HG02571 (cell line): ENCODE results near the gene RIMS4.

ENCODE experiments used
- ATAC-seq: cut with Tn5 transposase; IDR thresholded peaks from one replicate; pipeline ENCODE4 v1.9.1; 2021; ENCODE audit warnings: mild to moderate bottlenecking, moderate library complexity; ENCODE audit not compliant: unreplicated experiment

The RIMS4 gene

DNA sequence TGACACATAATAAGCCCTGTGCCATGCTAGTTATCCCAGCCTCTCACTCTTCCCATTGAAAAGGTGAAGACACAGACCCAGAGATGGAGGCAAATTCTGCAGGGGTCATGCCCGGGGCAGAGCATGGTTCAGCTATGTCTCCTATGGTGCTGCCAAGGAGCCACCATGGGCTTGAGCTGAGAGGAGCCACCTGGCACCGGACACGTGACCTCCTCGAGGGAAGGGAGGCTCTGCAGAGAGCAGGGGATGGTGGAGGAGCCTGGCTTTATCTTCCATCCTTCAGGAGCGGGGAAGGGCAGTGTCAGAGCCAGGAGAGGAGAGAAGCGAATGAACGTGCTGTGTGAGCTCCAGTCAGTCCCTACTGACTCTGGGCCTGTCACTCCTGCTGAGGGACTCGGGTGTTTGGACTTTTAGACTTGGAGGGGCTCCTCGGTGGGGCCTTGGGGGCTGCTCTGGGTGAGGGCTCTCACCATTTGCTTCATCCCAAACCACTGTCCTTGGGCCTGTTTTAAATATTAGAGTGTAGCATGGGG, 106.3 kb downstream of the RIMS4 start:
- ATAC-seq = no peak

DNA sequence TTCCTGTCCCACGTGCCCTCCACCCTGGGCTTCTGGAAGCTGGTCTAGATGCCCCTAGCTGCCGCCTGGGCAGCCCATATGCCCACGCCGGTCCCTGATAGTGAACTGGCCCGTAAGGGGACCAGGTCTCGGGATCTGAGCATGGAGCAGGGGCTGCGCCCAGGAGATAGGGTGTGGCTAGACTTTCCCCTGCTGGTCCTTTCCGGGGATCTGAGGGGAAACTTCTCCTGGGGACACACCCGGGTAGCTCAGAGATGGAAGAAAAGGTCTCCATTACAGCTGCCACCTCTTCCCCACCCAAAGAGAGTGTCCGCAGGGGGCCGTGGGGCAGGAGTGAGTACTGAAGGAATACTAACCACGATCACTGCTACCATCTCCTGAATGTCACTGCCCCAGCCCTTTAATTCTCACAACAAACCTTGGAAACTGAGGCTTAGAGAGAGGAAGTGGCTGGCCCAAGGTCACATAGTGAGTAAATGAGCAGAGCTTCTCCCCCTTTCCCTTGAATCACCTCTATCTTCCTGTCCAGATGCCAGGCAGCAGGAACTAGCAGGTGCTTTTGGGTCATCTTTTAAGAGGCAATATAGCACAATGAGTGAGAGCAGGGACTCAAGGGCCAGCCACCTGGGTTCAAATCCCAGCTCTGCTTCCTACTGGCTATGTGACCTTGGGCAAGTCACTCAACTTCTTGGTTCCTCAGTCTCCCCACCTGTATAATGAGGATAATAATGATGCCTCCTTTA, 107.0 kb downstream of the RIMS4 start:
- ATAC-seq = no peak

DNA sequence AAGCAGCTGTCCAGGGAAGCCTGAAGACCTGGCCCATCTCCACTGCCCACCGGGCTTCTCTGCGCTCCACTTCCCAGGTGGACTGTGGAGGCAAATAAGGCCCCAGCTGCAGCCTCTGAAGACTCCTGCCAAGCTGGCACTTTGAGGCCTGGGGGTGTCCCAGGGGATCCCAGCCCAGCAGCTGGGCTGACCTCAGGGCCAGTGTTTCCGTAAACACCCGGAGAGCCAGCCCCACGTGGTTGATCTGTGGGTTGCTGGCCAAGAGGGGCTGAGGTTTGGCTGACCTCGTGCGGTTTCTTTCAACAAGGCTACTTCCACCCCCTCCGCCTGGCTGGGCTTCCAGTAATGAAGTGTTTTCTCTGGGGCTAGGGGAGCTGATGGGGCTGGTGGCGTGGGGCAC, 107.6 kb downstream of the RIMS4 start:
- peak; percentile 75 for ATAC-seq

DNA sequence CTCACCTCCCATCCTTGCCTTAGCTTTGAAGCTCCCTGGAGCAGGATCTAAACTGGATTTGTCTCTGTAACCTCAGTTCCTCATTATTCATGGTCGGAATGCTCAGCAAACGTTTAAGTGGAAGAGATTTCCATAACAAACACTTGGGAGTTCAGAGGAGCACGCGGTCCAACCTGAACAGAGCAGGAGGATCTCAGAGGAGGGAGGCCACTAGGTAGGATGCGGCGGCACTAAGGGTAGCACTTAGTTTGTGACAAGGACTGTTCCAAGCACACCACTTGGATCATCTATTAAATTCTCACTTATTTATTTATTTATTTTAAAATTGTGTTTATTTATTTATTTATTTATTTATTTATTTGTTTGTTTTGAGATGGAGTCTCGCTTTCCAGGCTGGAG, 108.5 kb downstream of the RIMS4 start:
- ATAC-seq = no peak
